HepG2 (cell line): ENCODE results near the gene CD3D.

ENCODE experiments used
- KAT8 ChIP-seq: IDR thresholded peaks from 2 replicates; pipeline ENCODE4 v1.6.1; 2016; ENCODE audit warnings: missing genetic modification reagents, missing compliant biosample characterization
- NR3C1 ChIP-seq: sonication (generic); formaldehyde crosslinking; IDR thresholded peaks from 2 replicates; pipeline ENCODE4 v1.4.0; 2020; ENCODE audit warnings: missing genetic modification reagents
- POLR2A ChIP-seq, 2 experiments: IDR thresholded peaks; 2 replicates each; pipeline ENCODE4 v1.6.1; 2011; ENCODE audit warnings: low read depth in 2 of 2, low read length in 2 of 2, mild to moderate bottlenecking in 1 of 2, moderate library complexity in 1 of 2; ENCODE audit not compliant: insufficient read depth in 1 of 2
- POLR2AphosphoS2 ChIP-seq: IDR thresholded peaks from 2 replicates; pipeline ENCODE4 v1.6.1; 2011; ENCODE audit warnings: low read depth, low read length, improper control_type of control experiment
- RXRA ChIP-seq: sonication (generic); formaldehyde crosslinking; IDR thresholded peaks from 2 replicates; pipeline ENCODE4 v1.5.1; 2020; ENCODE audit warnings: missing genetic modification reagents
- ZBTB1 ChIP-seq: sonication (generic); formaldehyde crosslinking; IDR thresholded peaks from 2 replicates; pipeline ENCODE4 v1.4.0; 2020; ENCODE audit warnings: missing genetic modification reagents, borderline replicate concordance
- ZNF781 ChIP-seq: sonication (generic); formaldehyde crosslinking; IDR thresholded peaks from 2 replicates; pipeline ENCODE4 v1.5.1; 2020; ENCODE audit warnings: borderline replicate concordance, mild to moderate bottlenecking, missing genetic modification reagents; ENCODE audit errors: not compliant biosample characterization
- TF ChIP-seq, protein P1 (sequence below): sonication (generic); formaldehyde crosslinking; IDR thresholded peaks from 2 replicates; pipeline ENCODE4 v1.4.0; 2020; ENCODE audit warnings: mild to moderate bottlenecking, low read depth, missing genetic modification reagents

GRCh38 chr11:118320515-118320914 lies 22.0 kb downstream of the CD3D start:
- TF ChIP-seq POLR2AphosphoS2 (no peak), ZNF781 (no peak), KAT8 (CRISPR knock-in tag) (no peak), ZBTB1 (no peak), POLR2A (IDR thresholded peaks at IDR 0.05; ENCODE audit: insufficient read depth in 1 of 2, low read depth in 2 of 2, low read length in 2 of 2) (no peak), NR3C1 (CRISPR knock-in tag) (no peak), RXRA (no peak)
- TF ChIP-seq, protein P1, sequence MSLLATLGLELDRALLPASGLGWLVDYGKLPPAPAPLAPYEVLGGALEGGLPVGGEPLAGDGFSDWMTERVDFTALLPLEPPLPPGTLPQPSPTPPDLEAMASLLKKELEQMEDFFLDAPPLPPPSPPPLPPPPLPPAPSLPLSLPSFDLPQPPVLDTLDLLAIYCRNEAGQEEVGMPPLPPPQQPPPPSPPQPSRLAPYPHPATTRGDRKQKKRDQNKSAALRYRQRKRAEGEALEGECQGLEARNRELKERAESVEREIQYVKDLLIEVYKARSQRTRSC: no peak
